NT2/D1 (cell line): Measurements from ENCODE around the gene ANKUB1.

ENCODE experiments used
- YY1 ChIP-seq: IDR thresholded peaks from 2 replicates; pipeline ENCODE4 v1.6.1; 2011; ENCODE audit not compliant: insufficient read length, insufficient read depth
- ZNF274 ChIP-seq: IDR thresholded peaks from 2 replicates; pipeline ENCODE4 v1.6.1; 2011; ENCODE audit warnings: mild to moderate bottlenecking, low read depth, low read length

DNA sequence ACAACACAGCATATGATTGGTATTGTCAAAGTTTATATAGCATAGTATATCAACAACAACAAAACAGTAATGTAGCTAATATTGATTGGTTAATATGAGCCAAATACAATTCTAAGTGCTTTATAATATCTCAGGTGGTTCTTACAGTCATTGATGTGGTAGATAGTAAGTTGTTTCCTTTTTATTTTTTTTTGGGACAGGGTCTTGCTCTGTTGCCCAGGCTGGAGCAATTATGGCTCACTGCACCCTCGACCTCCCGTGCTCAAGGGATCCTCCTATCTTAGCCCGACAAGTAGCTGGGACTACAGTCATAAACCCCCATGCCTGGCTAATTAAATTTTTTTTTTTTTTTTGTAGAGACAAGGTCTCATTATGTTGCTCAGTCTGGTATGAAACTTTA lies 23.4 kb upstream of the ANKUB1 start:
- TF ChIP-seq YY1 (no peak), ZNF274 (no peak)
